Psoas muscle (tissue), 8 donors: Measurements from ENCODE around the gene GJA1. TPM values are rescaled to one million over a fixed set of nuclear protein-coding genes. Genes with fewer than 3 reads are reported as not detected.
A peak's percentile ranks its signal among the peaks of the same experiment; 100 is the strongest.
"Not testable (repeated sequence)": the region's sequence is repeated elsewhere in the genome, so short reads cannot be mapped to it uniquely, and the experiment has no call there.

ENCODE experiments used
- ATAC-seq, 4 donors: fragments of 200-7000 bp; cut with Tn5 transposase; one replicate each; pipeline ENCODE4 v1.9.1; 2020; ENCODE audit warnings: moderate library complexity in 3 of 4, mild to moderate bottlenecking in 2 of 4
- DNase-seq, 2 donors: peaks; one replicate each; pipeline ENCODE4 v3.0.0-alpha.2; 2020
- H3K27ac ChIP-seq: fragments of 200-600 bp; one replicate; pipeline ENCODE4 v1.8.0; 2022
- H3K27me3 ChIP-seq, 3 donors: fragments of 200-600 bp in 1 of 3; one replicate each; pipeline versions ENCODE4 v1.6.1 to v1.8.0; 2013 to 2022; ENCODE audit warnings: low read length in 2 of 3, mild to moderate bottlenecking in 2 of 3, moderate library complexity in 1 of 3; ENCODE audit not compliant: insufficient read depth in 3 of 3
- H3K36me3 ChIP-seq, 2 donors: fragments of 200-600 bp in 1 of 2; one replicate each; pipeline versions ENCODE4 v1.6.1 to v1.8.0; 2013 to 2022; ENCODE audit warnings: low read depth in 1 of 2, mild to moderate bottlenecking in 1 of 2, moderate library complexity in 1 of 2; ENCODE audit not compliant: insufficient read depth in 1 of 2
- H3K4me1 ChIP-seq: fragments of 200-600 bp; one replicate; pipeline ENCODE4 v1.8.0; 2022
- H3K4me3 ChIP-seq: fragments of 200-600 bp; one replicate; pipeline ENCODE4 v1.8.0; 2022; ENCODE audit warnings: mild to moderate bottlenecking
- H3K9me3 ChIP-seq: fragments of 200-600 bp; one replicate; pipeline ENCODE4 v1.8.0; 2022
- CTCF ChIP-seq: fragments of 200-600 bp; IDR thresholded peaks from one replicate; pipeline ENCODE4 v1.8.0; 2022; ENCODE audit warnings: antibody characterized with exemption
- WGBS, 3 donors: extraction: QIAGEN DNeasy Blood & Tissue Kit; methylation state at CpG; one replicate each; pipeline versions ENCODE4 v1.1.6 to v1.1.7; 2013; 5-methylcytosine and 5-hydroxymethylcytosine counted together
- intact Hi-C, 2 donors: fragments of 100-400 bp; cut with DNase I; formaldehyde crosslinking; loops; one replicate each; pipeline versions ENCODE4 v1.11.0 to v1.14.2; 2022
- polyA plus RNA-seq, 3 donors: library from polyadenylated mRNA; stranded (reverse); fragments of 200-250 nt; gene quantifications; one replicate each; pipeline ENCODE4 v1.2.3, GENCODE V29; 2013
- total RNA-seq, 4 donors: library from RNA; stranded (reverse); fragmentation: NEBNext Ultra II Directional in 2 of 4; extraction: Animal tissue kit (Norgen Biotek cat#: 25700) in 2 of 4; gene quantifications; one replicate each; pipeline versions ENCODE4 v1.2.1 to v1.2.4, GENCODE V29; 2021 to 2023
- donor health status: healthy with polysubstance abuse.
- donor health status: DM: no; HTN: no; CAD: no; lungs with moderate emphysema.
- donor health status: Bipolar disorder and iron deficiency.
- donor health status: healthy.
- donor health status: DM: yes; HTN: yes; CAD: no.
- donor health status: DM: no; HTN: no; CAD: no.
- donor health status: DM: no; HTN: no; CAD: no.
- donor health status: DM: yes; HTN: yes; CAD: no.

GJA1 gene
- total and polyA plus RNA-seq, 7 donors, result 5.8 to 20.2 (median 9.8) TPM

GRCh38 chr6:121439926-121440325 is 4.5 kb downstream of the GJA1 start:
- Histone ChIP-seq H3K4me3 (peak overlapping the region; percentile 69), H3K9me3 (no peaks in the 10 kb centered on the region), H3K27me3 (peaks cover 2 to 35% (median 5%) of the 10 kb centered on the region in 3 donors), H3K36me3 (no peaks in the 10 kb centered on the region), H3K4me1 (no peaks in the 10 kb centered on the region), H3K27ac (no peak overlapping the region)
- DNase-seq (no peak), ATAC-seq (no peak)
- intact Hi-C loops, result loop anchor here in 1 of 2 donors (5.0 to 10.0 kb wide), 3 partner anchors 212 to 855 kb away; no protein-coding TSS in a partner anchor
- WGBS, 3 donors, result 44 to 46% (median 45%) methylated on average over 4 of the region's 4 CpGs
- TF ChIP-seq CTCF, result no peak

- H3K27me3 ChIP-seq, result peaks cover 2 to 20% (median 5%) of the 10 kb centered on the region in 3 donors
- H3K27ac ChIP-seq, result no peak overlapping the region
- no peak for TF ChIP-seq CTCF
- H3K36me3 ChIP-seq, result no peaks in the 10 kb centered on the region
- 63 to 71% (median 66%) methylated on average over 4 of the region's 4 CpGs for WGBS, 3 donors
- H3K9me3 ChIP-seq, result no peaks in the 10 kb centered on the region
- DNase-seq (no peak), ATAC-seq (no peak)
- no peaks in the 10 kb centered on the region for H3K4me1 ChIP-seq
- peak overlapping the region; percentile 5 for H3K4me3 ChIP-seq
- intact Hi-C loops, result no loop called here
These were observed 6.0 kb downstream of the GJA1 start for GRCh38 chr6:121441477-121441876.

- WGBS, 3 donors, result 51 to 63% (median 56%) methylated on average over 2 of the region's 2 CpGs
- Histone ChIP-seq H3K27ac (no peak overlapping the region), H3K4me1 (no peaks in the 10 kb centered on the region), H3K36me3 (peaks cover 0 to 7% of the 10 kb centered on the region in 2 donors), H3K4me3 (no peak overlapping the region), H3K27me3 (peaks cover 0 to 9% (median 2%) of the 10 kb centered on the region in 3 donors), H3K9me3 (no peaks in the 10 kb centered on the region)
- ATAC-seq (no peak), DNase-seq (no peak)
- intact Hi-C loops, result no loop called here
- no peak for TF ChIP-seq CTCF
These were observed 7.1 kb downstream of the GJA1 start for GRCh38 chr6:121442576-121442975.

- intact Hi-C loops, result no loop called here
- Histone ChIP-seq H3K36me3 (peaks cover 0 to 14% of the 10 kb centered on the region in 2 donors), H3K27me3 (peaks cover 0 to 2% (median 0%) of the 10 kb centered on the region in 3 donors), H3K4me3 (no peak overlapping the region), H3K27ac (no peak overlapping the region), H3K4me1 (no peaks in the 10 kb centered on the region), H3K9me3 (no peaks in the 10 kb centered on the region)
- no peak for TF ChIP-seq CTCF
- WGBS, 3 donors, result 32 to 44% (median 44%) methylated on average over 3 of the region's 3 CpGs
- no peak for ATAC-seq
- DNase-seq, result no peak
These were observed 8.6 kb downstream of the GJA1 start for GRCh38 chr6:121443971-121444541.

- intact Hi-C loops, H3K4me3 ChIP-seq, H3K9me3 ChIP-seq, ATAC-seq, H3K27ac ChIP-seq, DNase-seq, H3K27me3 ChIP-seq, H3K4me1 ChIP-seq: not testable (repeated sequence)
- peaks cover 0 to 15% of the 10 kb centered on the region in 2 donors for H3K36me3 ChIP-seq
- 93 to 97% (median 96%) methylated on average over 7 of the region's 7 CpGs for WGBS, 3 donors
These were observed 11.3 kb downstream of the GJA1 start for GRCh38 chr6:121446705-121447104.

- peaks cover 0 to 15% of the 10 kb centered on the region in 2 donors for H3K36me3 ChIP-seq
- 93 to 97% (median 94%) methylated on average over 7 of the region's 7 CpGs for WGBS, 3 donors
- H3K4me1 ChIP-seq, result not testable (repeated sequence)
These were observed 12.3 kb downstream of the GJA1 start for GRCh38 chr6:121447746-121448145.

GRCh38 chr6:121448528-121448927 is 13.1 kb downstream of the GJA1 start:
- H3K9me3 ChIP-seq, ATAC-seq, H3K4me3 ChIP-seq, H3K4me1 ChIP-seq, H3K27ac ChIP-seq, DNase-seq, intact Hi-C loops, H3K27me3 ChIP-seq: not testable (repeated sequence)
- WGBS, 3 donors, result 92 to 96% (median 96%) methylated on average over 2 of the region's 2 CpGs
- H3K36me3 ChIP-seq, result peaks cover 0 to 15% of the 10 kb centered on the region in 2 donors

More at GRCh38 chr6:121447746-121448145, 12.3 kb downstream of the GJA1 start:
- intact Hi-C loops, H3K9me3 ChIP-seq, H3K27ac ChIP-seq, ATAC-seq, H3K27me3 ChIP-seq, DNase-seq, H3K4me3 ChIP-seq: not testable (repeated sequence)
